GM21515 (cell line): ENCODE data around the gene PIEZO2.

Source experiments
- ATAC-seq: cut with Tn5 transposase; IDR thresholded peaks from one replicate; pipeline ENCODE4 v1.9.1; 2021; ENCODE audit not compliant: unreplicated experiment

Gene PIEZO2

DNA sequence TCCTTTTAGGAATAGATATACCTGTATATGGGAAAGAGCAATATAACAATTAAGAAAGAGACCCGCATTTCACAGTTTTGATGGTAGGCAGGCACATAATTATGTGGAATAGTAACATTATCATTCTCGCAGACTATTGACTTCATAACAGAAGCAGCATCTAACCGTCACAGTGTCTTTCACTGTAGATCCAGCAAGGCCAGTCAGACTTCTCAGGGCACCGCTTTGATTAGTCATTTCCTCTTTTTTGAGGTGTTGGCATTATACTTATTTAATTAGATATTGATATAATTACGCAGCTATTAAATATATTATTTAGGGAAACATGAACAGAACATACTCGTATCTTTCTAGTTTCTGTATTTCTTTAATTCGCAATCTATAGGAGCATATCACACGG is 447.2 kb downstream of the PIEZO2 start:
- ATAC-seq: no peak

GRCh38 chr18:10690366-10690765 is 459.0 kb downstream of the PIEZO2 start:
- no peak for ATAC-seq

- no peak for ATAC-seq
These were observed 459.4 kb downstream of the PIEZO2 start for GRCh38 chr18:10690035-10690329.

GRCh38 chr18:10689236-10690034 is 459.9 kb downstream of the PIEZO2 start:
- no peak for ATAC-seq

- ATAC-seq: no peak
These were observed 460.6 kb downstream of the PIEZO2 start for GRCh38 chr18:10688766-10689165.

DNA sequence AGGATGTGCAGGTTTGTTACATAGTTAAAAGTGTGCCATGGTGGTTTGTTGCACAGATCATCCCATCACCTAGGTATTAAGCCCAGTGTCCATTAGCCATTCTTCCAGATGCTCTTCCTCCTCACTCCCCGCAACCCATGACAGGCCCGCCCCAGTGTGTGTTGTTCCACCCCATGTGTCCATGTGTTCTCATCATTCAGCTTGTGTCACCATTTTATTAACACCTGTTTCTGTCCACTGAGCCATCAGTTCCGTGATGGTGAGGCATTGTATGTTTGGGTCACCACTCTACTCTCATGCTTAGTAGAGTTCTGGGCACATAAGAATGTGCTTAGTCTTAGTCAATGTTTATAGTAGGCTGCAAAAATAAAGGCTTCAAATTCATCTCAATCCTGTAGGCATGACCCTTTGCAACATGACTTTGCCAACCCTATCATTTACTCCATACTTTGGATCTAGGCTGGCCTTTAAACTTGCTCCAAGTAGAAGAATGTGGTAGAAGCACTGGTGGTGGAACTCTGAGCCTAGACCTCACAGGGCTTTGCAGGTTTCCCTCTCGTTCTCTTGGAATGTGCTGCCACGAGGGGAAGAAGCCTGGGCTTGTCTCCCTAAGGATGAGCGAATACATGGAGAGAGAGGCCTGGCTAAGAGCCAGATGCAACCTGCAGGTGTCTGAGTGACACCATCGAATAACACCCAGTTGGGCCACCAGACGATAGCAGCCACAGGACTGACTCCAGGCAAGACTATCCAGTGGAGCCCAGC is 462.0 kb downstream of the PIEZO2 start:
- no peak for ATAC-seq

GRCh38 chr18:10686308-10686707 is 463.1 kb downstream of the PIEZO2 start:
- ATAC-seq: no peak

DNA sequence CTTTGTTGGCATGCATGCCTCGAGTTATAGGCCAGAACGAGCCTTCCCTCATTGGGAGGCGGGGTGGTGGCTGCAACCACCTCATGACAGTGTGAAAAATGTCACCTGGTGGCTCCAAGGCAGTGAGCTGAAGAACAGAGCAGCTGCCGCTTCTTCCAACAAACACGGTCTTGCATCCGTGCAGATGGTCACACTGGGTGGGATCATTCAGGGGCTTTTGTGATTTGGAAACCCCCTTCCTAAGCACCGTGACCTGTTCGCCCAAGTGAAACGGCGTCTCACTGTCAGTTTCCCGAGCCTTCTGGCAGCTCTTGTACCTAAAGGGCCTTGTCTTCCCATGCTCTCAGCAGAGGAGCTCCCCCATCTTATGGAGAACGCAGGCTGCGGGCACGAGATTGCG is 463.9 kb downstream of the PIEZO2 start:
- no peak for ATAC-seq

DNA sequence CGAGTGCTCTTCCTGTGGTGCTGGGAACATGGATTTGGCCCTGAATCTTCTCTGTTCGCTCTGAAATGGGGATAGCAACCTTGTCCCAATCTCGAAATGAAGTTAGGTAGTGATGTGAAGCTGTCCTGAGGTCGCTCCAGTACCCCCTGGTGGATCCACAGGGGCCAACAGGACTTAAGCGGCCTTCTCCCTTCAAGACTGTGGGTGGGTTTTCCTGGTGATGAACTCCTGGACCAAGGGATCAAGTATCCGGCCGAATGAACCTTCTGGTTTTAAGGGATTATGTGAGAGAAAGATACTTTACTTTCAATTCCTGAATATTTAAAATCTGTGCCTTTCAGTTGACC is 467.0 kb downstream of the PIEZO2 start:
- ATAC-seq: no peak

GRCh38 chr18:10681581-10682367 is 467.6 kb downstream of the PIEZO2 start:
- no peak for ATAC-seq

DNA sequence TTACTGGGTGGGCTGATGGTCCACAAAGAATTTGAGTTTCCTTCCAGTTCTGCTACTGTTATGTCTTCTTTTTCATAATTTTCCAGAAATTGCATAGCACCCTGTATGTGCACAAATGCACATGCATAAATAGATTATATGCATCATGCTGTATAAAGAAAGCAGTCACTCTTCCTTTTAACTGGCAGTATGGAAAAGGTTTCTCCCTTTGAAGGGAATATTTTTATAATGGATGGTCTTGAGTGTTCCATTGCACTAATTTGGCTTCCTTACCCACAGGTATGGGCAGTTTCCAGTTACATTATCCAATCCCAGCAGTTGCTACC is 469.1 kb downstream of the PIEZO2 start:
- no peak for ATAC-seq

GRCh38 chr18:10679557-10680270 is 469.7 kb downstream of the PIEZO2 start:
- ATAC-seq: no peak

DNA sequence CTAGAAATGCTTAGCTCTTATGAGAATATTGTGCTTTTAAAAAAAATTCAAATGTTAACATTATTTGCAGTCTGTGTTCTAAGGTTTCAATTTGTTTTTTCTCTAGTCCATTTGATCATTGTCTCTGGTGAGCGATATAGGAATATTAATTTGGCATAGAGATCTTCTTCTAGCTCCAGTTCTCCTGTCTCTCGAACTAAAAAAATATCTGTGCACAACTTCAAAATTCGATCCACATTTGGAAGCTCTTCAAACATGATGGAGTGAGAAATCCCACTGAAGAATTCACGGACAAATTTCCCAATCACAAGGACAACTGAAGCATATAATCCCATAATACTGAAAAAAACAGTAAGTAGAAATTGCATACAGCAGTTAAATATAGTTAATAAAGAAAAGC is 477.9 kb downstream of the PIEZO2 start:
- ATAC-seq: no peak

DNA sequence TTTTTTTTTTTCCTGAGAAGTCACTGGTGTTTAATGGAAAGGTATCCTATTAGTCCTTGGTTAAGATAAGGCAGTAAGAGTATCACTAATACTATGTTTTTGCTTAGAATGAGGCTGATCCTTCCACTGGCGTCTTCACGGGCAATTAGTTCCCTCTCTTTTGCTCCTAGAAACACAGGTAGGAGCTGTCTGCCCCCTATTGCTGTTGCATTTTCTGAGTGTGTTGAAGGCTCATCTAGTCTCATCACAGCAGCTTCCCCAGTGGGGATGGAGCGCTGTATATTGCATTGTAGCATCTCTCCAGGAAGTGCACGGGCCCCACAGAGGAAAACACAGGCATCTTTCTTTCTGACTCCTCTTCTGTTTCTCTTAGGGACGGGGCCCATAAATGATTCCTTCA is 478.5 kb downstream of the PIEZO2 start:
- ATAC-seq: no peak

- ATAC-seq: no peak
These were observed 479.8 kb downstream of the PIEZO2 start for GRCh38 chr18:10669441-10670100.

GRCh38 chr18:10663750-10664149 is 485.6 kb downstream of the PIEZO2 start:
- ATAC-seq: no peak

GRCh38 chr18:10661317-10661716 is 488.1 kb downstream of the PIEZO2 start:
- no peak for ATAC-seq

GRCh38 chr18:10660179-10660884 is 489.0 kb downstream of the PIEZO2 start:
- no peak for ATAC-seq

DNA sequence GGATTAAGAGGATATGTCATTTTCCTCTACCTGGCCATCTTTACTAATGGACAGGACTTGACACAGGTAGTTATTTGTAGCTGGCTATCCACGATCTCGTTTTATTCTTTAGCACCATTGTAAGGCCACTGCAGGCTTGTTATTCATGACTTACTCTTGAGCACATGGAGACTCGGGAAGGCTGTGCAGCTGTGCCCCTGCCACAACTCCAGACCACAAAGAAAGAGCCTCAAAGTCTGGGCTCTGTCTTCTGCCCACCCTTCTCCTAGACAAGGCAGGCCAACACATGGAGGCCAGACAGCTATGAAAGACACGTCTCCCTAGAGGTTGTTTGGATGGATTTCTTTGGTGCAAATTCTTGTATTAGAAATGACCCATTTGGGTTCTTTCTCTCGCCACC is 489.8 kb downstream of the PIEZO2 start:
- ATAC-seq: no peak

GRCh38 chr18:10659000-10659399 is 490.4 kb downstream of the PIEZO2 start:
- ATAC-seq: no peak
